ENCODE results near the gene PRIM2. TPM values are rescaled to one million over a fixed set of nuclear protein-coding genes. Genes with fewer than 3 reads are reported as not detected.

The PRIM2 gene
- total RNA-seq, 1 experiment from 2014 or later, result 24.7 TPM

DNA sequence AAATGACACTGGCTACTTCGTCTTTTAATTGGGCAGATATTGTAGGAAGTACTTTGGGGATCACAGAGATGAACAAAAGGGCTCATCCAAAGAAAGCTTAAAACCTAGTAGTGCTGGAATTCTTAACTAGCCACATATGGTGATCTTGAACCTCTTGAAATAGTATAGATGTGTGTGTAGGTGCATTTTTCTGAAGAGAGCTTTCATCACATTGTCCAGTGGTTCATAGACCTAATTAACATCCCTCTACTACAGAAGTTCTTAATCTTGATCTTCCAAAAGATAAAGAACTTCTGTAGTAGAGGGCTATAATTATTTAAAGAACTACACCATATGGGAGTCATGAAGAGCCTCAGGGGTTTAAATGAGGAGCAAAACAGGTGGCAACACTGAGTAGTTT, 2.3 kb upstream of the PRIM2 start:
- no peaks in the 10 kb centered on the region for H3K9me3 Mint-ChIP-seq (ENCODE audit: unreplicated experiment)
- Histone ChIP-seq H3K4me3 (ENCODE audit: low read depth, low read length) (no peak overlapping the region), H3K27me3 (replicated peaks; ENCODE audit: control insufficient read depth, insufficient read depth, low read length) (no peaks in the 10 kb centered on the region), H3K9me3 (no peaks in the 10 kb centered on the region), H3K4me1 (peaks cover 14% of the 10 kb centered on the region; the same call in 1 of the 2 replicates), H3K36me3 (ENCODE audit: control insufficient read depth, insufficient read depth, low read length) (no peaks in the 10 kb centered on the region; the same call in 1 of the 2 replicates)
- CTCF ChIA-PET, result no interaction called here
- DNase-seq, result no peak
- H3K4me3 Mint-ChIP-seq (ENCODE audit: unreplicated experiment), result no peak overlapping the region
- TF ChIP-seq, protein P1, sequence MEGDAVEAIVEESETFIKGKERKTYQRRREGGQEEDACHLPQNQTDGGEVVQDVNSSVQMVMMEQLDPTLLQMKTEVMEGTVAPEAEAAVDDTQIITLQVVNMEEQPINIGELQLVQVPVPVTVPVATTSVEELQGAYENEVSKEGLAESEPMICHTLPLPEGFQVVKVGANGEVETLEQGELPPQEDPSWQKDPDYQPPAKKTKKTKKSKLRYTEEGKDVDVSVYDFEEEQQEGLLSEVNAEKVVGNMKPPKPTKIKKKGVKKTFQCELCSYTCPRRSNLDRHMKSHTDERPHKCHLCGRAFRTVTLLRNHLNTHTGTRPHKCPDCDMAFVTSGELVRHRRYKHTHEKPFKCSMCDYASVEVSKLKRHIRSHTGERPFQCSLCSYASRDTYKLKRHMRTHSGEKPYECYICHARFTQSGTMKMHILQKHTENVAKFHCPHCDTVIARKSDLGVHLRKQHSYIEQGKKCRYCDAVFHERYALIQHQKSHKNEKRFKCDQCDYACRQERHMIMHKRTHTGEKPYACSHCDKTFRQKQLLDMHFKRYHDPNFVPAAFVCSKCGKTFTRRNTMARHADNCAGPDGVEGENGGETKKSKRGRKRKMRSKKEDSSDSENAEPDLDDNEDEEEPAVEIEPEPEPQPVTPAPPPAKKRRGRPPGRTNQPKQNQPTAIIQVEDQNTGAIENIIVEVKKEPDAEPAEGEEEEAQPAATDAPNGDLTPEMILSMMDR (IDR thresholded peaks at IDR 0.05; ENCODE audit: insufficient read depth in 1 of 2, low read depth in 1 of 2, low read length in 1 of 2, severe bottlenecking in 1 of 2, unreplicated experiment in 1 of 2), result no peak
- intact Hi-C loops (cut with micrococcal nuclease; ENCODE audit: unreplicated experiment), result loop anchor here (5.0 kb wide), 2 partner anchors 143 to 308 kb away; partner anchors contain the start of gene BAG2
- H3K36me3 Mint-ChIP-seq (ENCODE audit: insufficient read depth, unreplicated experiment), result no peaks in the 10 kb centered on the region
- H3K27ac Mint-ChIP-seq (ENCODE audit: unreplicated experiment), result no peak overlapping the region
- POLR2A ChIA-PET, result no interaction called here
- no TSS peak for BruUV-seq (replicated peaks)
- H3K27me3 Mint-ChIP-seq (ENCODE audit: insufficient read depth, unreplicated experiment), result no peaks in the 10 kb centered on the region
- H3K4me1 Mint-ChIP-seq (ENCODE audit: low read depth, unreplicated experiment), result peaks cover 24% of the 10 kb centered on the region

DNA sequence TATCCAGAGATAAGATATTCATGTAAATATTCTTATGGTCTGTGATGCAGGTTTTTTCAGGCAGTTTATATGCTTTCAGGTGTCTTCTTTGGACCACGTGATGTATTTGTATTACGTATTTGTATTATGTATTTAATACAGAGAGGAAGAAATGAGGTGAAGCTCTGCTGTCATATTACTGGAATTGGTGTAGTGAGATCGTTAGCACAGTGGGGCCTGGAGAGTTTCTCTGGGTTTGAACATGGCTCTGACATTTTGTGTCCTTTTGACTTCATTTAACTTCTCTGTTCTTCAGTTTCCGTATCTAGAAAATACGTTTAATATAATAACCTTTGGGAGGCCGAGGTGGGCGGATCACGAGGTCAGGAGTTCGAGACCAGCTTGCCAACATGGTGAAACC, 1.6 kb upstream of the PRIM2 start:
- POLR2A ChIA-PET, result no interaction called here
- TF ChIP-seq, protein P1 (IDR thresholded peaks at IDR 0.05; ENCODE audit: insufficient read depth in 1 of 2, low read depth in 1 of 2, low read length in 1 of 2, severe bottlenecking in 1 of 2, unreplicated experiment in 1 of 2), result no peak
- intact Hi-C loops (cut with micrococcal nuclease; ENCODE audit: unreplicated experiment), result loop anchor here (1.0 to 5.0 kb wide), 6 partner anchors 48 to 412 kb away; partner anchors contain the start of genes BAG2 and BEND6
- Mint-ChIP-seq H3K9me3 (ENCODE audit: unreplicated experiment) (no peaks in the 10 kb centered on the region), H3K36me3 (ENCODE audit: insufficient read depth, unreplicated experiment) (no peaks in the 10 kb centered on the region), H3K4me3 (ENCODE audit: unreplicated experiment) (no peak overlapping the region), H3K4me1 (ENCODE audit: low read depth, unreplicated experiment) (peaks cover 24% of the 10 kb centered on the region), H3K27ac (ENCODE audit: unreplicated experiment) (no peak overlapping the region), H3K27me3 (ENCODE audit: insufficient read depth, unreplicated experiment) (no peaks in the 10 kb centered on the region)
- no peaks in the 10 kb centered on the region; the same call in 1 of the 2 replicates for H3K36me3 ChIP-seq (ENCODE audit: control insufficient read depth, insufficient read depth, low read length)
- H3K4me3 ChIP-seq (ENCODE audit: low read depth, low read length), result no peak overlapping the region
- peaks cover 14% of the 10 kb centered on the region; the same call in 1 of the 2 replicates for H3K4me1 ChIP-seq
- CTCF ChIA-PET, result interaction anchor here (0.9 to 1.6 kb wide), 2 partner anchors 49 to 126 kb away, joined by 4 read pairs; no protein-coding TSS in a partner anchor
- H3K9me3 ChIP-seq, result no peaks in the 10 kb centered on the region
- no TSS peak for BruUV-seq (replicated peaks)
- DNase-seq, result no peak
- H3K27me3 ChIP-seq (replicated peaks; ENCODE audit: control insufficient read depth, insufficient read depth, low read length), result no peaks in the 10 kb centered on the region

DNA sequence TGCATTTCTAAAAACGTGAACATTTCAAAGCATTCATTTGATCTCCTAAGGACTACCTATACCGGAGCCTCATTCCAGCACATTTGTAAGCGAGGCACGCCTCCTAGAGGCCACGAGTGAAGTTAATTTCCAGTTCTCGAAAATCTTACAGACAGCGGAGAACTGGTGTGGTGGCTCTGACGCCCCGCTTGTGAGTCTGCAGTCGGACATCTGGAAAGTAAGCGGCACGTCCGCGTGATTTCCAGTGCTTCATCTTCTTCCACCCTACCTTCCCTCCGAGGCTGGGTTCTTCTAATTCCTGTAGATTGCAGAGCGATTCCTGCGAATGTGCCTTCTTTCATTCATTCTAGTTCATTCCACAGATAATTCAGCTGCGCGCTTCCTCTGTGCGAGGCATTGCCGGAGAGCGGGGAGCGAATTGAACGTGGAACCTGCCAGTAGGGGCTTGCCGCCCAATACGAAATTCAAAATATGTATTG, 810 bp upstream of the PRIM2 start:
- H3K4me1 Mint-ChIP-seq (ENCODE audit: low read depth, unreplicated experiment), result peaks cover 24% of the 10 kb centered on the region
- no peaks in the 10 kb centered on the region for H3K27me3 Mint-ChIP-seq (ENCODE audit: insufficient read depth, unreplicated experiment)
- peak overlapping the region; percentile 92 for H3K4me3 Mint-ChIP-seq (ENCODE audit: unreplicated experiment)
- ChIA-PET POLR2A (no interaction called here), CTCF (interaction anchor here (0.9 to 1.6 kb wide), 5 partner anchors 49 to 412 kb away, joined by 4 to 10 read pairs (median 8); partner anchors contain the start of gene RAB23)
- H3K4me1 ChIP-seq, result peaks cover 14% of the 10 kb centered on the region; the same call in 1 of the 2 replicates
- BruUV-seq (replicated peaks), result no TSS peak
- no peaks in the 10 kb centered on the region; the same call in 1 of the 2 replicates for H3K36me3 ChIP-seq (ENCODE audit: control insufficient read depth, insufficient read depth, low read length)
- no peaks in the 10 kb centered on the region for H3K9me3 ChIP-seq
- peak; percentile 84 to 85 for DNase-seq
- H3K27ac Mint-ChIP-seq (ENCODE audit: unreplicated experiment), result peak overlapping the region; percentile 92
- no peaks in the 10 kb centered on the region for H3K27me3 ChIP-seq (replicated peaks; ENCODE audit: control insufficient read depth, insufficient read depth, low read length)
- H3K36me3 Mint-ChIP-seq (ENCODE audit: insufficient read depth, unreplicated experiment), result no peaks in the 10 kb centered on the region
- intact Hi-C loops (cut with micrococcal nuclease; ENCODE audit: unreplicated experiment), result loop anchor here (1.0 to 5.0 kb wide), 7 partner anchors 48 to 412 kb away; partner anchors contain the start of genes BAG2, BEND6 and RAB23
- TF ChIP-seq, protein P1 (IDR thresholded peaks at IDR 0.05; ENCODE audit: insufficient read depth in 1 of 2, low read depth in 1 of 2, low read length in 1 of 2, severe bottlenecking in 1 of 2, unreplicated experiment in 1 of 2), result peak; percentile 82 to 84
- no peaks in the 10 kb centered on the region for H3K9me3 Mint-ChIP-seq (ENCODE audit: unreplicated experiment)
- peak overlapping the region; percentile 71 for H3K4me3 ChIP-seq (ENCODE audit: low read depth, low read length)

Data from Caco-2 (cell line).